ENCODE data around the gene RALBP1.
A peak's percentile ranks its signal among the peaks of the same experiment; 100 is the strongest.
"Not testable (repeated sequence)": the region's sequence is repeated elsewhere in the genome, so short reads cannot be mapped to it uniquely, and the experiment has no call there.

The RALBP1 gene

GRCh38 chr18:9474983-9475642, at the start of gene RALBP1:
Gene RALBP1 (plus strand): TSS chr18:9475513. CDS start chr18:9513046, 37,533 bp downstream.
- peak; percentile 99 for DNase-seq

GRCh38 chr18:9426753-9427152, 48.6 kb upstream of the RALBP1 start:
- no peak for DNase-seq

GRCh38 chr18:9428301-9428706, 47.0 kb upstream of the RALBP1 start:
- no peak for DNase-seq

DNA sequence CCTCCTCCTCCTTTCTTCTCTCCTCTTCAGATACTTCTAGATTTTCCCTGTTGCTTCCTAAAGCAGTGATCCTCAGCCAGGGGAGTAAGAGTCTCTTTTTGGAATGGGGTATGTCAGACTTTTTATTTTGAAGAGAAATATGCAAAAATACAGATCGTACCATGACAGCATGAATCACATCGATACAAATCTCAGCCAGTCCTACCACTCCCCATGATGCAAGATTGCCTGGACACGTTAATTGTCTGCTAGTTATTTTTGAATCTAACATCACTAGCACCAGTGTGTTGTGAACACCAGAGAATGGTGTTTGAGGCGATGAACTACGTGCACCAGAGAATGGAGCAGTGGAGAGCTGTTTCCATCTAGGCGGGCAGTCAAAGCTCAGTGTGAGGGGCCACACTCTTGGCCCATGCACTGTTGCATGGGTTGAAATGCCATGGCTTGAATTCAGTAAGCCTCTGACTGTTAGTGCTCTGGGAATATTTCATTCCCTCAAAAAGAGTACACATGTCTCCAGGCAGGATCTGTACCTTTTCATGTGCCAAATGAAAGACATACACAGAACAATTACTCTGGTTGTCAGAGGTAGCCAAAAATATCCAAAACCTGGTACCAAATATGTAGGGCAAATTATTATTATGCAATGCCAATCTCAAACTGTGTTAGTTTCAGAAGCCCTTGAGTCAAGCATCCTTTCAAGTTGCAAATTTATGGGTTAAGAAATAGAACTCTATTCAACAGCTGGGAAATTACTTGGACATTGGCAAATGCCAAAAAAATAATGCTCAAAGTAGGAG, 46.3 kb upstream of the RALBP1 start:
- DNase-seq: no peak

DNA sequence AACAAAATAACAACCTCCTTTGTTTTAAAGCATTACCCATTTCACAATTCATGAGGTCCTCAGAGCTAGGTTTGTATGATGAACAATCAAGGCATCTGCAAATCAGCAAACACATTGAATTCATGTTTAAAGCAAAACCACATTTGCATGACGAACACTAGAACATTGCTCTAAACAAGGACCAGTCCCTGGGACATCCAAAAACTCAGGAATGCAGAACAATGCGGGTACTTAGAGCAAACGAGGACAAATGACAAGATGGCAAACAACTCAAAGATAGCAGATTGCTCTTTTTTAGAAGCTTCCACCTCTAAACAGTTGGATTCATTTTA, 45.7 kb upstream of the RALBP1 start:
- no peak for DNase-seq

DNA sequence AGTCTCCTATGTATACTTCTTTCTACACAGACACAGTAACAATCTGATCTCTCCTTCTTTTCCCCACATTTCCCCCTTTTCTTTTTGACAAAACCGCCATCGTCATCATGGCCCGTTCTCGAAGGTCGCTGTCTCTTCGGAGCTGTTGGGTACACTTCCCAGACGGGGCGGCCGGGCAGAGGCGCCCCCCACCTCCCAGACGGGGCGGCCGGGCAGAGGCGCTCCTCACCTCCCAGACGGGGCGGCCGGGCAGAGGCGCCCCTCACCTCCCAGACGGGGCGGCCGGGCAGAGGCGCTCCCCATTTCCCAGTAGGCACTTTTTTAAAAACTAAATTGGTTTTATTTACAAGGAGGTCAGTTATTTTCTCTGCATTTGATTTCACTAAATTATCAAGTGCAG, 45.0 kb upstream of the RALBP1 start:
- DNase-seq: not testable (repeated sequence)

DNA sequence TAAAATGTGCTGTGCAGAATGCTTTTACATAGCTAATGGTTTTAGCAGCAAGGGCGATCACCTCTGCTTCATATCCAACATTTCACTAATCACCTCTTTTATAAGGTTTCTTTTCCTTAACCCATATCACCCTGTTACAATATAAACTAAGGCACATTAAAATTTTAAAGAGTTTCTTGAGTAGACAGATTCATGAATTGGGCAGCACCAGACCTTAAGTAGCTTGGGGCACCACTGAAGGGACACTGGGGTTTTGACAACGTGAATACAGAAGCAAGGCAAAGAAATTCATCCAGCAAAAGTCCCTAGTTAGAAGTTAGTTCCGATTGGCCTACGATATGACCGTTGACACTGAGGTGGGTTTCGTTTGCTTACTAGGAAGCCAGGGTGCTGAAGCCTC, 44.0 kb upstream of the RALBP1 start:
- no peak for DNase-seq

- DNase-seq: not testable (repeated sequence)
These were observed 42.2 kb upstream of the RALBP1 start for GRCh38 chr18:9433122-9433521.

GRCh38 chr18:9433671-9434121, 41.6 kb upstream of the RALBP1 start:
- no peak for DNase-seq

- DNase-seq: no peak
These were observed 41.1 kb upstream of the RALBP1 start for GRCh38 chr18:9434122-9434701.

- no peak for DNase-seq
These were observed 40.3 kb upstream of the RALBP1 start for GRCh38 chr18:9435041-9435440.

DNA sequence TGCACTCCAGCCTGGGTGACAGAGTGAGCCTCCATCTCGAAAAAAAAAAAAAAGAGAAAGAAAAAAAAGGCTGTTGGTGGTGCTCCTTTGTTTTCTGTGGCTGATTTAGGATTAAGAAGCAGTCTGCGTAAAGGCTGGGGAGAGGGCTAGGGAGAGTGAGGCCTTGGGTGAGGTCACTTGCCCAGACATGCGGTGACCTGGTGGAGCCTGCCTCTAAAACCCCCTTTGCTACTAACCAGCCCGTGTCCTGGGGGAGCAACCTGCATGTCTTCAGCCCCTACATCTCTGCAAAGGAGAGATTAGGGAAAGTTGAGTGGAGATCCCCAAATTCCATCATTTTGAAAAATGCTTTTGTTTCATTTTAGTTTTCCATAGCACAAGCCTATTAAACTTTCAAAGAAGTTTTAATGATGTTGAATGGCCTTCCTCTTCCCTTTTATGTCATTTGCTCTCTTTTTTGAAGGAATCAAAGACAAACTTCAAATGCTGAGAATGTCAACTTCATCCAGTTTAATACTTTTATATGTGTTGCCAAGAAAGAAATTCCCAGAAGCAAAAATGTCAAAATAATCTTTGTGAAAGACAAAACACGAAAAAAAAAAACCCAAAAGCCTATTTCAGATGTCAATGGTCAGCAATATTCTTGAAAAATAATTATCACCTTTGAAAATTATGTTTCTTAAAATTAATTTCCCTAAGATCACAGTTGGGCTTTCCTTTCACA, 38.9 kb upstream of the RALBP1 start:
- no peak for DNase-seq

DNA sequence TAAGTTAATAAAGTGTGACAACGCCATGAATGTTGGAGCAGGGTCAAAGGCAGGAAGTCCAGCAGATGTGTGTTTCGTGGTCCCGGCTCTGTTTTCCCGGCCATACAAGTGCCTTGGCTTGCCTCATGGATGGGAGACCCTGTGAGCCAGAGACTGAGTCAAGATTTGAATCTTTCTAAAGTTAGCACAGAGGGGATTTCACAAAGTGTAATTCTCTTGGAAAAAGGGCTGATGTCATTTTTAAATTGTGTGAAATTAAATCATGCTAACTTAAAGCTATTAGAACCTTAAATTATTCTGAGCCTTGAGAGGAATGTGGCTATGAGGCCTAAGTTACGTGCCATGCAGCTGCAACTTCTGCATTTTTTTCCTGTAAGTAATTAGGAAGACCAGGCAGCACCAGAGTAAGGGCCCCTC, 38.3 kb upstream of the RALBP1 start:
- DNase-seq: no peak

DNA sequence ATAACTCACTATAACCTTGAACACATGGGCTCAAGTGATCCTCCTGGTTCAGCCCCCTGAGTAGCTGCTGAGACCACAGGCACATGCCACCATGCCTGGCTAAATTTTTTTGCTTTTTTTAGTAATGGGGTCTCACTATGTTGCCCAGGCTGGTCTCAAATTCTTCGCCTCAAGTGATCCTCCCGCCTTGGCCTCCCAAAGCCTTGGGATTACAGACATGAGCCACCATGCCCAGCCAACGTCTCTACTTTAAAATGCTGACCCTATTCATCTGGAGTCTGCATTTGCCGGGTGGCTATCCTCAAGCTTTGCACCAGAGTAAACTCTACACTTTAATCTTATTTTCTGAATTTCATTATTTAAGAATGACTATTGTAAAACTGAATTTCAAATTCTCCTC, 37.6 kb upstream of the RALBP1 start:
- no peak for DNase-seq

- DNase-seq: no peak
These were observed 34.3 kb upstream of the RALBP1 start for GRCh38 chr18:9441061-9441460.

- DNase-seq: no peak
These were observed 30.8 kb upstream of the RALBP1 start for GRCh38 chr18:9444549-9444948.

DNA sequence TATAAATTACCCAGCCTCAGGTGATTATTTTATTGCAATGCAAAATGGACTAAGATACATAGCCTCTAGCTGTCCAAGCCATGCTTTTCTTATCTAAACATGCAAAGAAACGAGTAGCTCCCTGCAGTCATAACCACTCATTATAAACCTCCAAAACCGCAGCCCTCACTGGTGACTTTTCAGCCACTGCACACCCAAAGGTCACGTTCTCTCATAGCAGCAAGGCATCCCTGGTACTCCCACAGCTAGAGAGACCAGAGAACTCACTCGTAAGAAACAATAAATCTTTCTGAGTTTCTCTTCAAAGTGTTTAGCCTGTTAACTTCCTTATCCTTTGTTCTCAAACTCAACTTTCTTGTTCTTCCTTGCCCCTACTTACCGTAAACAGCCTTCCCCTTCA, 28.5 kb upstream of the RALBP1 start:
- no peak for DNase-seq

DNA sequence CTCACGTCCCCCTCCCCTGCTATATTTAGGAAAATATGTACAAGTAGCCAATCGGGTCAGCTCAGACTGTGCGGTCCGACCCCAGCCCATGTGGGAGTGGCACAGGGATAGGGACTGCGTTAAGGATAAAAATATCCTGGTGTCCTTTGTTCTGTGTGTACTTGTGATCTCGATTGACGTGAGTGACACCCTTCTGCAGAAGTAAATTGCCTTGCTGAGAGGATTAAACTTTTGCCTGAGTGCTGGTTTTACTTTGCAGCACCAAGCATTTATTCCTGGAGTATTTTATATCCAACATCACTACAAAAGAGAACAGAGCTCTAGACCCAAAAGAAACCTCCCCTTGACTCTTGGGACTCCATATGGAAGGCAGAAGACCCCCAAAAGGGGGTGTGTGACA, 28.0 kb upstream of the RALBP1 start:
- no peak for DNase-seq

- no peak for DNase-seq
These were observed 25.5 kb upstream of the RALBP1 start for GRCh38 chr18:9449600-9450414.

DNA sequence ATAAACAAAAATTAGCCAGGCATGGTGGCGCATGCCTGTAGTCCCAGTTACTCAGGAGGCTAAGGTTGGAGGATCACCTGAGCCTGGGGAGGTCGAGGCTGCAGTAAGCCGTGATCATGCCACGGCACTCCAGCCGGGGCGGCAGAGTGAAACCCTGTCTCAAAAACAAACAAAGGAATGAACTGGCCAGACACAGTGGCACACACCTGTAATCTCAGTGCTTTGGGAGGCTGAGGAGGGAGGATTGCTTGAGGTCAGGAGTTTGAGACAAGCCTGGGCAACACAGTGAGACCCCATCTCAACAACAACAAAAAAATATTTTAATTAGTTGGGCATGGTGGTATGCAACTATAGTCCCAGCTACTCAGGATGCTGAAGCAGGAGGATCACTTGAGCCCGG, 24.4 kb upstream of the RALBP1 start:
- DNase-seq: not testable (repeated sequence)

DNA sequence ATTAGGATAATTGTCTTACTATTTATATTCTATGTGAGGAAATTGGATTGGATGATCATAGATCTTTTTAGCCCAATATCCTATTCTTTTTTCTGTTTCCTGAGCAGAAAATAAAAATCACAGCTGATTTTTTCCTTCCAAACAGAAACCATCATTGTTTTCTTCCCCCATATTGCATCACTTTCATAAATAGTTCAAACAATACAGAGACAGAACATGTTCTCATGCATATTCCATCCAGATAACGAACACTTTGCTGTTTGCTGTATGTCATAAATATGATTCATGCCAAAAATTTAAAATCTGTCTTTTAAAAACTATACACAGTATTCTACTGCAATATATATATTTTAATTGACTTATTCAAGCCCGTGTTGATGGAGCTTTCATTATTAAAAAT, 22.0 kb upstream of the RALBP1 start:
- DNase-seq: no peak

- DNase-seq: no peak
These were observed 21.1 kb upstream of the RALBP1 start for GRCh38 chr18:9454061-9454703.

Data from activated CD4-positive, alpha-beta T cell treated with anti-CD3 and anti-CD28 coated beads, Interleukin-2, amount 50 U/mL, for 16 hours (primary cell).